A549 (cell line): Measurements from ENCODE around the gene SFI1. TPM values are rescaled to one million over a fixed set of nuclear protein-coding genes. Genes with fewer than 3 reads are reported as not detected.

Experiments
- ATAC-seq, 2 experiments: fragments of 200-7000 bp in 1 of 2; fragments of >200 bp in 1 of 2; cut with Nextera tagmentation in 1 of 2; cut with Tn5 transposase in 1 of 2; 3 replicates each; pipeline versions ENCODE4 v1.8.0 to v1.9.1; 2018 to 2020; ENCODE audit warnings: mild to moderate bottlenecking in 1 of 2, moderate library complexity in 1 of 2
- CTCF ChIA-PET: fragments of 300-600 bp; sonication (Branson Sonifier 250); formaldehyde crosslinking; extraction: SDS; loops from one replicate; lab custom pipeline; 2021; ENCODE audit warnings: antibody characterized with exemption, inconsistent platforms; lab: Yijun Ruan, JAX
- POLR2A ChIA-PET: fragments of 350-600 bp; formaldehyde crosslinking; extraction: SDS; loops from one replicate; lab custom pipeline; 2021; ENCODE audit warnings: antibody characterized with exemption, inconsistent platforms; lab: Yijun Ruan, JAX
- DNase-seq, 2 experiments: peaks; one replicate each; pipeline versions ENCODE4 v3.0.0 to v3.0.0-alpha.2; 2011 to 2016; ENCODE audit warnings: low read depth in 1 of 2, low spot score in 1 of 2
- FAIRE-seq: peaks from 2 replicates; lab custom pipeline; 2011; peaks lifted over from hg19 to GRCh38; lab: Jason Lieb, UNC
- H3K27ac ChIP-seq, 2 experiments: fragments of >200 bp; sonication (Bioruptor Twin); formaldehyde crosslinking; 3 replicates each; pipeline ENCODE4 v1.5.1; 2016 to 2017
- H3K4me1 ChIP-seq: fragments of >200 bp; sonication (Bioruptor Twin); formaldehyde crosslinking; 3 replicates; pipeline ENCODE4 v1.6.1; 2016
- H3K4me2 ChIP-seq: fragments of >200 bp; sonication (Bioruptor Twin); formaldehyde crosslinking; 3 replicates; pipeline ENCODE4 v1.6.1; 2016
- H3K4me3 ChIP-seq: fragments of >200 bp; sonication (Bioruptor Twin); formaldehyde crosslinking; 3 replicates; pipeline ENCODE4 v1.5.1; 2016
- H3K9me3 ChIP-seq: fragments of >200 bp; sonication (Bioruptor Twin); formaldehyde crosslinking; 3 replicates; pipeline ENCODE4 v1.6.1; 2016
- BHLHE40 ChIP-seq: IDR thresholded peaks from 2 replicates; pipeline ENCODE4 v1.6.1; 2012; ENCODE audit warnings: low read depth, low read length, inconsistent platforms
- CEBPB ChIP-seq, 2 experiments: fragments of >200 bp in 1 of 2; sonication (Bioruptor Twin) in 1 of 2; formaldehyde crosslinking in 1 of 2; IDR thresholded peaks; 2 replicates each; pipeline ENCODE4 v1.6.1; 2012 to 2016
- CHD2 ChIP-seq: fragments of 150-350 bp; IDR thresholded peaks from 2 replicates; pipeline ENCODE4 v1.6.1; 2014; ENCODE audit warnings: low read length; ENCODE audit not compliant: partially characterized antibody
- CHD4 ChIP-seq: fragments of 200-600 bp; sonication (generic); IDR thresholded peaks from 2 replicates; pipeline ENCODE4 v1.6.1; 2016; ENCODE audit warnings: antibody characterized with exemption, mild to moderate bottlenecking, borderline replicate concordance
- EHF ChIP-seq: fragments of 250-450 bp; sonication (Bioruptor Pico); IDR thresholded peaks from 2 replicates; pipeline ENCODE4 v1.5.0; 2020; ENCODE audit warnings: mild to moderate bottlenecking
- EP300 ChIP-seq, 2 experiments: fragments of >200 bp; sonication (Bioruptor Twin); formaldehyde crosslinking; IDR thresholded peaks; 2 replicates in 1 of 2; 3 replicates in 1 of 2; pipeline ENCODE4 v1.6.1; 2016 to 2017
- ESRRA ChIP-seq: fragments of 150-350 bp; IDR thresholded peaks from 2 replicates; pipeline ENCODE4 v1.6.1; 2014; ENCODE audit warnings: mild to moderate bottlenecking, low read length, borderline replicate concordance
- FOSB ChIP-seq: fragments of 250-450 bp; sonication (Bioruptor Pico); IDR thresholded peaks from 2 replicates; pipeline ENCODE4 v1.5.0; 2020; ENCODE audit warnings: mild to moderate bottlenecking, moderate library complexity
- FOSL2 ChIP-seq, 2 experiments: fragments of 450-650 bp in 1 of 2; fragments of >200 bp in 1 of 2; sonication (Bioruptor Twin) in 1 of 2; formaldehyde crosslinking; IDR thresholded peaks; 2 replicates each; pipeline versions ENCODE4 v1.5.0 to v1.6.1; 2016 to 2020; ENCODE audit warnings: mild to moderate bottlenecking in 1 of 2, moderate library complexity in 1 of 2
- HDAC2 ChIP-seq: fragments of 200-600 bp; sonication (generic); IDR thresholded peaks from 2 replicates; pipeline ENCODE4 v1.6.1; 2016
- HEYL ChIP-seq: fragments of 250-450 bp; sonication (Bioruptor Pico); IDR thresholded peaks from 2 replicates; pipeline ENCODE4 v1.8.0; 2021; ENCODE audit warnings: mild to moderate bottlenecking, moderate library complexity
- HOXB5 ChIP-seq: fragments of 250-450 bp; sonication (Bioruptor Pico); IDR thresholded peaks from 2 replicates; pipeline ENCODE4 v1.5.0; 2020; ENCODE audit warnings: mild to moderate bottlenecking, moderate library complexity
- JUNB ChIP-seq: fragments of >200 bp; sonication (Bioruptor Twin); formaldehyde crosslinking; IDR thresholded peaks from 2 replicates; pipeline ENCODE4 v1.6.1; 2016
- KDM5A ChIP-seq: fragments of 200-600 bp; sonication (generic); IDR thresholded peaks from 2 replicates; pipeline ENCODE4 v1.6.1; 2016; ENCODE audit warnings: antibody characterized with exemption, mild to moderate bottlenecking
- MYC ChIP-seq: IDR thresholded peaks from 2 replicates; pipeline ENCODE4 v1.6.1; 2012; ENCODE audit warnings: mild to moderate bottlenecking, inconsistent platforms, low read length, improper control_type of control experiment, borderline replicate concordance
- NPAS2 ChIP-seq: fragments of 250-450 bp; sonication (Bioruptor Pico); IDR thresholded peaks from 2 replicates; pipeline ENCODE4 v1.8.0; 2022; ENCODE audit warnings: mild to moderate bottlenecking, moderate library complexity, borderline replicate concordance
- POLR2A ChIP-seq: IDR thresholded peaks from 2 replicates; pipeline ENCODE4 v1.6.1; 2012; ENCODE audit warnings: mild to moderate bottlenecking, low read length
- POLR2AphosphoS2 ChIP-seq: conservative IDR thresholded peaks from 2 replicates; pipeline ENCODE4 v1.6.1; 2012; ENCODE audit warnings: low read length, improper control_type of control experiment, inconsistent platforms
- RNF2 ChIP-seq: fragments of 200-600 bp; sonication (generic); IDR thresholded peaks from 2 replicates; pipeline ENCODE4 v1.6.1; 2016; ENCODE audit warnings: low read depth, mild to moderate bottlenecking, antibody characterized with exemption, moderate library complexity, borderline replicate concordance
- SMC3 ChIP-seq: fragments of >200 bp; sonication (Bioruptor Twin); formaldehyde crosslinking; IDR thresholded peaks from 3 replicates; pipeline ENCODE4 v1.6.1; 2018; ENCODE audit warnings: inconsistent platforms
- SREBF2 ChIP-seq: fragments of 450-650 bp; IDR thresholded peaks from 2 replicates; pipeline ENCODE4 v1.6.1; 2014; ENCODE audit warnings: mild to moderate bottlenecking, moderate library complexity
- TFCP2L1 ChIP-seq: fragments of 250-450 bp; sonication (Bioruptor Pico); IDR thresholded peaks from 2 replicates; pipeline ENCODE4 v1.5.0; 2021; ENCODE audit warnings: mild to moderate bottlenecking
- ZC3H11A ChIP-seq: fragments of 450-650 bp; IDR thresholded peaks from 2 replicates; pipeline ENCODE4 v1.6.1; 2014; ENCODE audit warnings: antibody characterized with exemption, mild to moderate bottlenecking
- ZSCAN20 ChIP-seq: fragments of 250-450 bp; sonication (Bioruptor Pico); IDR thresholded peaks from 2 replicates; pipeline ENCODE4 v1.8.0; 2022; ENCODE audit warnings: mild to moderate bottlenecking, moderate library complexity
- WGBS: methylation state at CpG from one replicate; pipeline ENCODE4 v1.1.6; 2017; ENCODE audit errors: missing lambda C conversion rate; 5-methylcytosine and 5-hydroxymethylcytosine counted together
- polyA minus RNA-seq: library from RNA; depleted of rRNA, polyadenylated mRNA; stranded (reverse); fragments of >200 nt; gene quantifications from 2 replicates; pipeline ENCODE4 v1.2.3, GENCODE V29; 2011; rRNA and poly(A)+ RNA removed
- polyA plus RNA-seq, 4 experiments: library from polyadenylated mRNA; depleted of rRNA in 3 of 4; stranded (reverse); fragments of >200 nt; fragmentation: RNase III in 1 of 4; extraction: RNeasy Plus Mini Kit Qiagen cat#74134 plus additional on column Dnase treatment in 1 of 4; gene quantifications; 2 replicates in 3 of 4; 3 replicates in 1 of 4; pipeline ENCODE4 v1.2.3, GENCODE V29; 2011 to 2017
- TF ChIP-seq, protein P1 (sequence below): fragments of 150-350 bp; IDR thresholded peaks from 2 replicates; pipeline ENCODE4 v1.6.1; 2014; ENCODE audit warnings: low read depth, mild to moderate bottlenecking, low read length
- TF ChIP-seq, protein P2 (sequence below): fragments of 200-600 bp; sonication (generic); IDR thresholded peaks from 2 replicates; pipeline ENCODE4 v1.6.1; 2016; ENCODE audit warnings: antibody characterized with exemption, mild to moderate bottlenecking, moderate library complexity
- TF ChIP-seq, protein P3 (sequence below): fragments of >200 bp; sonication (Bioruptor Twin); formaldehyde crosslinking; IDR thresholded peaks from 3 replicates; pipeline ENCODE4 v1.6.1; 2016
- TF ChIP-seq, protein P4 (sequence below): fragments of >200 bp; sonication (Bioruptor Twin); formaldehyde crosslinking; IDR thresholded peaks from 2 replicates; pipeline ENCODE4 v1.6.1; 2016

The SFI1 gene, protein sequence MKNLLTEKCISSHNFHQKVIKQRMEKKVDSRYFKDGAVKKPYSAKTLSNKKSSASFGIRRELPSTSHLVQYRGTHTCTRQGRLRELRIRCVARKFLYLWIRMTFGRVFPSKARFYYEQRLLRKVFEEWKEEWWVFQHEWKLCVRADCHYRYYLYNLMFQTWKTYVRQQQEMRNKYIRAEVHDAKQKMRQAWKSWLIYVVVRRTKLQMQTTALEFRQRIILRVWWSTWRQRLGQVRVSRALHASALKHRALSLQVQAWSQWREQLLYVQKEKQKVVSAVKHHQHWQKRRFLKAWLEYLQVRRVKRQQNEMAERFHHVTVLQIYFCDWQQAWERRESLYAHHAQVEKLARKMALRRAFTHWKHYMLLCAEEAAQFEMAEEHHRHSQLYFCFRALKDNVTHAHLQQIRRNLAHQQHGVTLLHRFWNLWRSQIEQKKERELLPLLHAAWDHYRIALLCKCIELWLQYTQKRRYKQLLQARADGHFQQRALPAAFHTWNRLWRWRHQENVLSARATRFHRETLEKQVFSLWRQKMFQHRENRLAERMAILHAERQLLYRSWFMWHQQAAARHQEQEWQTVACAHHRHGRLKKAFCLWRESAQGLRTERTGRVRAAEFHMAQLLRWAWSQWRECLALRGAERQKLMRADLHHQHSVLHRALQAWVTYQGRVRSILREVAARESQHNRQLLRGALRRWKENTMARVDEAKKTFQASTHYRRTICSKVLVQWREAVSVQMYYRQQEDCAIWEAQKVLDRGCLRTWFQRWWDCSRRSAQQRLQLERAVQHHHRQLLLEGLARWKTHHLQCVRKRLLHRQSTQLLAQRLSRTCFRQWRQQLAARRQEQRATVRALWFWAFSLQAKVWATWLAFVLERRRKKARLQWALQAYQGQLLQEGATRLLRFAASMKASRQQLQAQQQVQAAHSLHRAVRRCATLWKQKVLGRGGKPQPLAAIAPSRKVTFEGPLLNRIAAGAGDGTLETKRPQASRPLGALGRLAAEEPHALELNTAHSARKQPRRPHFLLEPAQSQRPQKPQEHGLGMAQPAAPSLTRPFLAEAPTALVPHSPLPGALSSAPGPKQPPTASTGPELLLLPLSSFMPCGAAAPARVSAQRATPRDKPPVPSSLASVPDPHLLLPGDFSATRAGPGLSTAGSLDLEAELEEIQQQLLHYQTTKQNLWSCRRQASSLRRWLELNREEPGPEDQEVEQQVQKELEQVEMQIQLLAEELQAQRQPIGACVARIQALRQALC
- polyA plus RNA-seq (2011; rRNA removed) (6.8 and 11.0 TPM in 2 replicates), polyA plus RNA-seq (2017; fragmentation: RNase III; extraction: RNeasy Plus Mini Kit Qiagen cat#74134 plus additional on column Dnase treatment) (16.1 to 18.4 TPM (median 17.9 TPM) in 3 replicates), polyA minus RNA-seq (18.2 and 21.0 TPM in 2 replicates)
- polyA plus RNA-seq (2012; cell fraction: cytosol; rRNA removed), result 12.8 and 14.7 TPM in 2 replicates
- polyA plus RNA-seq (2012; cell fraction: nucleus; rRNA removed), result 104 and 121 TPM in 2 replicates

DNA sequence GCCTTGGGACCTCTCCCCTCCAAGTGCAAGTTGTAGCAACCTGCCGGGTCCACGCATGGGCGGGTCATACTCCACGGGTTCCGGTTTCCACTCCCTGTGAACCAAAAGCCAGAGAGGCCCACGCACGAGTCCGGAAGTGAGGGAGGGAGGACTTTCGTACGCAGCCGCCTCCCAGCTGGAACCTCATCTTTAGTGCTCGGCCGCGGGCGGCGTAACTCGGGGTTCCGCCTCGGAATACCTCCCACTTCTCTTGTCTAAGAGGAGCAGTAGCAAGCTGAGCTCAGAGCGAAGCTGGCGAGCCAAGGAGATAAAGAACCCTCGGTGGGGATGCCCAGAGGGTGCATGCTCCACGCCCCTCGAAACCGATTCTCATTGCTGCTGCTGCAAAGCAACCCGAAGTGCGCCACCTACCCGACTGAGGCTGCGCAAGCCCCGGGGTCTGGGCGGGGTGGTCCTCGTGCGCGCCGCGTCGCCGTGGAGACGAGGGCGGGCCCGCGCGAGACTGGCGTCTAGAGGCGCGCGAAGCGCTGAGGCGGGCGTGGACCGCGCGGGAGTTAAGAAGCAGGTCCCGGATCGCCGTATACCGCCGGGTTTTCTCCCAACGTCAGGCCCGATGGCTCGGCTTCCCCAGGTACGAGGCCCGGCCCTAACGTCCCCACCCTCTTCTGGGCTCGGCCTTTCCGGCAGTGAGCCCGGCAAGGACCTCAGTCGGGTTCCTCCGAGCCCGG lies at the start of gene SFI1:
TSS of gene SFI1 (plus strand) at position 530 of the 728 bp plus-strand sequence. CDS start 11,749 bp downstream, outside the sequence.
- Histone ChIP-seq H3K4me1 (peaks cover 10% of the 10 kb centered on the region; the same call in 2 of the 3 replicates), H3K4me3 (peak within 1 kb of the TSS; percentile 78), H3K9me3 (no peaks in the 10 kb centered on the region; the same call in 2 of the 3 replicates), H3K27ac (peak within 1 kb of the TSS; percentile 85 to 92), H3K4me2 (peak within 1 kb of the TSS; percentile 86)
- ATAC-seq (peak; percentile 97), DNase-seq (peak; percentile 66 to 86), FAIRE-seq (no peak)
- ChIA-PET POLR2A (interaction anchor here (0.5 to 1.1 kb wide), 2 partner anchors 79 to 149 kb away, joined by 3 read pairs; no protein-coding TSS in a partner anchor), CTCF (no interaction called here)
- 0% methylated on average over 12 of the region's 70 CpGs for WGBS
- no peak for TF ChIP-seq SMC3
- TF ChIP-seq EP300 (IDR thresholded peaks at IDR 0.05), result no peak
- TF ChIP-seq MYC, result 0 out of 2 replicates have a peak, but pooled peaks have one; percentile 32
- TF ChIP-seq FOSL2 (IDR thresholded peaks at IDR 0.05), result no peak
- no peak for TF ChIP-seq FOSL2 (CRISPR knock-in tag; IDR thresholded peaks at IDR 0.05)
- no peak for TF ChIP-seq CHD4
- no peak for TF ChIP-seq HEYL (CRISPR knock-in tag)
- peak; percentile 63 for TF ChIP-seq CHD2
- TF ChIP-seq, protein P1, sequence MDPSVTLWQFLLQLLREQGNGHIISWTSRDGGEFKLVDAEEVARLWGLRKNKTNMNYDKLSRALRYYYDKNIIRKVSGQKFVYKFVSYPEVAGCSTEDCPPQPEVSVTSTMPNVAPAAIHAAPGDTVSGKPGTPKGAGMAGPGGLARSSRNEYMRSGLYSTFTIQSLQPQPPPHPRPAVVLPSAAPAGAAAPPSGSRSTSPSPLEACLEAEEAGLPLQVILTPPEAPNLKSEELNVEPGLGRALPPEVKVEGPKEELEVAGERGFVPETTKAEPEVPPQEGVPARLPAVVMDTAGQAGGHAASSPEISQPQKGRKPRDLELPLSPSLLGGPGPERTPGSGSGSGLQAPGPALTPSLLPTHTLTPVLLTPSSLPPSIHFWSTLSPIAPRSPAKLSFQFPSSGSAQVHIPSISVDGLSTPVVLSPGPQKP, result no peak
- TF ChIP-seq CEBPB (IDR thresholded peaks at IDR 0.05), result no peak
- TF ChIP-seq, protein P2, sequence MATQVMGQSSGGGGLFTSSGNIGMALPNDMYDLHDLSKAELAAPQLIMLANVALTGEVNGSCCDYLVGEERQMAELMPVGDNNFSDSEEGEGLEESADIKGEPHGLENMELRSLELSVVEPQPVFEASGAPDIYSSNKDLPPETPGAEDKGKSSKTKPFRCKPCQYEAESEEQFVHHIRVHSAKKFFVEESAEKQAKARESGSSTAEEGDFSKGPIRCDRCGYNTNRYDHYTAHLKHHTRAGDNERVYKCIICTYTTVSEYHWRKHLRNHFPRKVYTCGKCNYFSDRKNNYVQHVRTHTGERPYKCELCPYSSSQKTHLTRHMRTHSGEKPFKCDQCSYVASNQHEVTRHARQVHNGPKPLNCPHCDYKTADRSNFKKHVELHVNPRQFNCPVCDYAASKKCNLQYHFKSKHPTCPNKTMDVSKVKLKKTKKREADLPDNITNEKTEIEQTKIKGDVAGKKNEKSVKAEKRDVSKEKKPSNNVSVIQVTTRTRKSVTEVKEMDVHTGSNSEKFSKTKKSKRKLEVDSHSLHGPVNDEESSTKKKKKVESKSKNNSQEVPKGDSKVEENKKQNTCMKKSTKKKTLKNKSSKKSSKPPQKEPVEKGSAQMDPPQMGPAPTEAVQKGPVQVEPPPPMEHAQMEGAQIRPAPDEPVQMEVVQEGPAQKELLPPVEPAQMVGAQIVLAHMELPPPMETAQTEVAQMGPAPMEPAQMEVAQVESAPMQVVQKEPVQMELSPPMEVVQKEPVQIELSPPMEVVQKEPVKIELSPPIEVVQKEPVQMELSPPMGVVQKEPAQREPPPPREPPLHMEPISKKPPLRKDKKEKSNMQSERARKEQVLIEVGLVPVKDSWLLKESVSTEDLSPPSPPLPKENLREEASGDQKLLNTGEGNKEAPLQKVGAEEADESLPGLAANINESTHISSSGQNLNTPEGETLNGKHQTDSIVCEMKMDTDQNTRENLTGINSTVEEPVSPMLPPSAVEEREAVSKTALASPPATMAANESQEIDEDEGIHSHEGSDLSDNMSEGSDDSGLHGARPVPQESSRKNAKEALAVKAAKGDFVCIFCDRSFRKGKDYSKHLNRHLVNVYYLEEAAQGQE, result peak; percentile 70
- TF ChIP-seq ESRRA, result no peak
- TF ChIP-seq, protein P3, sequence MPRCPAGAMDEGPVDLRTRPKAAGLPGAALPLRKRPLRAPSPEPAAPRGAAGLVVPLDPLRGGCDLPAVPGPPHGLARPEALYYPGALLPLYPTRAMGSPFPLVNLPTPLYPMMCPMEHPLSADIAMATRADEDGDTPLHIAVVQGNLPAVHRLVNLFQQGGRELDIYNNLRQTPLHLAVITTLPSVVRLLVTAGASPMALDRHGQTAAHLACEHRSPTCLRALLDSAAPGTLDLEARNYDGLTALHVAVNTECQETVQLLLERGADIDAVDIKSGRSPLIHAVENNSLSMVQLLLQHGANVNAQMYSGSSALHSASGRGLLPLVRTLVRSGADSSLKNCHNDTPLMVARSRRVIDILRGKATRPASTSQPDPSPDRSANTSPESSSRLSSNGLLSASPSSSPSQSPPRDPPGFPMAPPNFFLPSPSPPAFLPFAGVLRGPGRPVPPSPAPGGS, result no peak
- TF ChIP-seq EHF (CRISPR knock-in tag), result no peak
- TF ChIP-seq NPAS2 (CRISPR knock-in tag), result no peak
- TF ChIP-seq, protein P4, sequence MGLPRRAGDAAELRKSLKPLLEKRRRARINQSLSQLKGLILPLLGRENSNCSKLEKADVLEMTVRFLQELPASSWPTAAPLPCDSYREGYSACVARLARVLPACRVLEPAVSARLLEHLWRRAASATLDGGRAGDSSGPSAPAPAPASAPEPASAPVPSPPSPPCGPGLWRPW, result no peak
- TF ChIP-seq HOXB5 (CRISPR knock-in tag), result no peak
- no peak for TF ChIP-seq KDM5A
- TF ChIP-seq FOSB, result no peak
- no peak for TF ChIP-seq ZC3H11A
- no peak for TF ChIP-seq JUNB
- no peak for TF ChIP-seq SREBF2
- no peak for TF ChIP-seq BHLHE40
- no peak for TF ChIP-seq POLR2AphosphoS2
- no peak for TF ChIP-seq TFCP2L1 (CRISPR knock-in tag)
- TF ChIP-seq RNF2, result no peak
- no peak for TF ChIP-seq HDAC2
- peak; percentile 57 for TF ChIP-seq POLR2A
- no peak for TF ChIP-seq ZSCAN20 (CRISPR knock-in tag)
